OCI-LY1 (cell line): ENCODE measurements around the gene TRPV6.

Experiments used
- H2AFZ ChIP-seq: fragments of 200-600 bp; sonication (generic), shearing (Covaris generic); 2 replicates; pipeline ENCODE4 v1.6.0; 2014; ENCODE audit warnings: antibody characterized with exemption, mild to moderate bottlenecking, low read length
- H3F3A ChIP-seq: fragments of 200-600 bp; sonication (generic), shearing (Covaris generic); 2 replicates; pipeline ENCODE4 v1.6.0; 2014; ENCODE audit warnings: mild to moderate bottlenecking, antibody characterized with exemption, low read length, moderate library complexity; ENCODE audit not compliant: insufficient read depth
- H3K27ac ChIP-seq: fragments of 200-600 bp; sonication (generic); 2 replicates; pipeline ENCODE4 v1.5.1; 2014; ENCODE audit warnings: low read length, mixed run types, mild to moderate bottlenecking, low read depth; ENCODE audit not compliant: poor library complexity, severe bottlenecking
- H3K27me3 ChIP-seq: fragments of 200-600 bp; sonication (generic); 2 replicates; pipeline ENCODE4 v1.6.0; 2014; ENCODE audit warnings: antibody characterized with exemption, mild to moderate bottlenecking, low read length, moderate library complexity; ENCODE audit not compliant: insufficient read depth
- H3K36me3 ChIP-seq: fragments of 200-600 bp; sonication (generic); 2 replicates; pipeline ENCODE4 v1.6.1; 2014; ENCODE audit warnings: mild to moderate bottlenecking, antibody characterized with exemption, low read length, moderate library complexity, mixed read lengths; ENCODE audit not compliant: insufficient read depth
- H3K4me1 ChIP-seq: fragments of 200-600 bp; sonication (generic); 2 replicates; pipeline ENCODE4 v1.5.1; 2014; ENCODE audit warnings: mild to moderate bottlenecking, low read length, moderate library complexity; ENCODE audit not compliant: insufficient read depth, severe bottlenecking
- H3K4me2 ChIP-seq: fragments of 200-600 bp; sonication (generic), shearing (Covaris generic); 2 replicates; pipeline ENCODE4 v1.6.1; 2014; ENCODE audit warnings: low read length
- H3K4me3 ChIP-seq: fragments of 200-600 bp; sonication (generic); 2 replicates; pipeline ENCODE4 v1.5.1; 2014; ENCODE audit warnings: low read length, low read depth, mild to moderate bottlenecking, mixed read lengths; ENCODE audit not compliant: poor library complexity, severe bottlenecking
- H3K79me2 ChIP-seq: fragments of 200-600 bp; shearing (Covaris generic); 2 replicates; pipeline ENCODE4 v1.6.1; 2016; ENCODE audit warnings: mixed run types, low read length, mixed read lengths; ENCODE audit not compliant: insufficient read depth
- H3K9ac ChIP-seq: fragments of 200-600 bp; sonication (generic), shearing (Covaris generic); 2 replicates; pipeline ENCODE4 v1.6.1; 2014; ENCODE audit warnings: mild to moderate bottlenecking, low read length, mixed read lengths
- H3K9me2 ChIP-seq: fragments of 200-600 bp; sonication (generic), shearing (Covaris generic); 2 replicates; pipeline ENCODE4 v1.6.1; 2014; ENCODE audit warnings: low read depth, mild to moderate bottlenecking, low read length, mixed read lengths
- H3K9me3 ChIP-seq: fragments of 200-600 bp; shearing (Covaris generic); 2 replicates; pipeline ENCODE4 v1.6.1; 2014; ENCODE audit warnings: low read length, mixed read lengths
- H4K20me1 ChIP-seq: fragments of 200-600 bp; sonication (generic), shearing (Covaris generic); 2 replicates; pipeline ENCODE4 v1.6.0; 2016; ENCODE audit warnings: mild to moderate bottlenecking, low read length; ENCODE audit not compliant: insufficient read depth
- EZH2 ChIP-seq: fragments of 200-600 bp; sonication (generic), shearing (Covaris generic); IDR thresholded peaks from 2 replicates; pipeline ENCODE4 v1.8.0; 2017; ENCODE audit warnings: borderline replicate concordance, mixed run types, mild to moderate bottlenecking, antibody characterized with exemption, low read length, moderate library complexity, mixed read lengths
- TF ChIP-seq, protein P1 (sequence below): fragments of 200-600 bp; sonication (generic), shearing (Covaris generic); IDR thresholded peaks from 2 replicates; pipeline ENCODE4 v1.5.1; 2017; ENCODE audit warnings: mild to moderate bottlenecking, antibody characterized with exemption, low read length, moderate library complexity, mixed read lengths

Gene TRPV6

DNA sequence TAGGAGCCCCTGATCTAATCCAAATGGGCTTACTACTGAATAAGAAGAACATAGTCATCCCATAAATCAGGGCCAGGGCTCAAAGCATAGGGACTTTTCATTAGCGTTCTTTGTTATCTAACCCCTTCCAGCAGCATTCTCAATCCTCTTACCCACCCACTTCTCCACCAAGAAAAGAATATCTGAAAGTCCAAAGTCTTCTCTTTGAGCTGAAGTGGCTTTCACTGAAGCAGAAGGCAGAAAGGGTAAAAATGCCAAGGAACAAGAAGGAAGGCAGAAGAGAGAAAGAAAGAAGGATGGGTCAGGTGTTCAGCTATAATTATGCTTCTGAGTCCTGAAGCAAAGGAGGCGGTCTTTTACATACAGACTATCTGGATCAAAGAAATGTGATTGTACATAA is 37.8 kb upstream of the TRPV6 start:
- Histone ChIP-seq H3K4me1 (no peaks in the 10 kb centered on the region), H3K9me2 (no peaks in the 10 kb centered on the region), H3F3A (no peaks in the 10 kb centered on the region), H3K4me2 (no peak overlapping the region), H3K9me3 (no peaks in the 10 kb centered on the region), H4K20me1 (no peaks in the 10 kb centered on the region), H3K27me3 (peaks cover 9% of the 10 kb centered on the region), H2AFZ (no peak overlapping the region), H3K27ac (no peak overlapping the region), H3K79me2 (no peaks in the 10 kb centered on the region), H3K36me3 (no peaks in the 10 kb centered on the region), H3K9ac (no peak overlapping the region), H3K4me3 (no peak overlapping the region)
- TF ChIP-seq EZH2: no peak
- TF ChIP-seq, protein P1, sequence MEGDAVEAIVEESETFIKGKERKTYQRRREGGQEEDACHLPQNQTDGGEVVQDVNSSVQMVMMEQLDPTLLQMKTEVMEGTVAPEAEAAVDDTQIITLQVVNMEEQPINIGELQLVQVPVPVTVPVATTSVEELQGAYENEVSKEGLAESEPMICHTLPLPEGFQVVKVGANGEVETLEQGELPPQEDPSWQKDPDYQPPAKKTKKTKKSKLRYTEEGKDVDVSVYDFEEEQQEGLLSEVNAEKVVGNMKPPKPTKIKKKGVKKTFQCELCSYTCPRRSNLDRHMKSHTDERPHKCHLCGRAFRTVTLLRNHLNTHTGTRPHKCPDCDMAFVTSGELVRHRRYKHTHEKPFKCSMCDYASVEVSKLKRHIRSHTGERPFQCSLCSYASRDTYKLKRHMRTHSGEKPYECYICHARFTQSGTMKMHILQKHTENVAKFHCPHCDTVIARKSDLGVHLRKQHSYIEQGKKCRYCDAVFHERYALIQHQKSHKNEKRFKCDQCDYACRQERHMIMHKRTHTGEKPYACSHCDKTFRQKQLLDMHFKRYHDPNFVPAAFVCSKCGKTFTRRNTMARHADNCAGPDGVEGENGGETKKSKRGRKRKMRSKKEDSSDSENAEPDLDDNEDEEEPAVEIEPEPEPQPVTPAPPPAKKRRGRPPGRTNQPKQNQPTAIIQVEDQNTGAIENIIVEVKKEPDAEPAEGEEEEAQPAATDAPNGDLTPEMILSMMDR: no peak

DNA sequence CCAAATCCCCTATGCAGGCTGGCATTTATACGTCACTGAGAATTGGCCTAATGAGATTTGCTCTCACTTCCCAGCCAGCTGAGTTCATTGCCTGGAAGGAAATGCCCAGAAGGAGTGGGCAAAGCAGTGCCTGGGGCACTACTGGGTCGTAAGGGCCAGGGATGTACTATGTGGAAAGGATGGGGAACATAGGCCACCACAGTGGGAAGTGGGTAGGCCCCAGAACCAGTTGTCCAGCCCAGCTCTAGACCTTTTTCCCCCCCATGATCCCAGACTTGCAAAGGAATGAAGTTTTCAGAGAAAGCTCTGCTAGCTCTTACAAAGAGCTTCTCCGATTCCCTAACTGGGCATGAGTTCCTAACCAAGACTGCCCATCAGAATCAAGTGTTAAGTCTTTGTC is 34.1 kb upstream of the TRPV6 start:
- Histone ChIP-seq H4K20me1 (no peaks in the 10 kb centered on the region), H3K79me2 (no peaks in the 10 kb centered on the region), H3K4me3 (no peak overlapping the region), H3K9me3 (no peaks in the 10 kb centered on the region), H3F3A (no peaks in the 10 kb centered on the region), H3K9ac (no peak overlapping the region), H3K27ac (no peak overlapping the region), H3K27me3 (peaks cover 5% of the 10 kb centered on the region), H2AFZ (no peak overlapping the region), H3K4me1 (no peaks in the 10 kb centered on the region), H3K9me2 (no peaks in the 10 kb centered on the region), H3K36me3 (no peaks in the 10 kb centered on the region), H3K4me2 (no peak overlapping the region)
- TF ChIP-seq, protein P1: no peak
- TF ChIP-seq EZH2: no peak

GRCh38 chr7:142918901-142919300 is 33.4 kb upstream of the TRPV6 start:
- H2AFZ ChIP-seq: no peak overlapping the region
- no peaks in the 10 kb centered on the region for H3K4me1 ChIP-seq
- no peak overlapping the region for H3K4me2 ChIP-seq
- peaks cover 5% of the 10 kb centered on the region for H3K27me3 ChIP-seq
- no peaks in the 10 kb centered on the region for H3K9me2 ChIP-seq
- H3F3A ChIP-seq: no peaks in the 10 kb centered on the region
- no peak overlapping the region for H3K4me3 ChIP-seq
- H3K36me3 ChIP-seq: no peaks in the 10 kb centered on the region
- H4K20me1 ChIP-seq: no peaks in the 10 kb centered on the region
- H3K79me2 ChIP-seq: no peaks in the 10 kb centered on the region
- no peak for TF ChIP-seq EZH2
- TF ChIP-seq, protein P1: no peak
- no peaks in the 10 kb centered on the region for H3K9me3 ChIP-seq
- no peak overlapping the region for H3K27ac ChIP-seq
- no peak overlapping the region for H3K9ac ChIP-seq
